ENCODE data around the gene USP32.
"Not testable (repeated sequence)": the region's sequence is repeated elsewhere in the genome, so short reads cannot be mapped to it uniquely, and the experiment has no call there.

USP32 gene

DNA sequence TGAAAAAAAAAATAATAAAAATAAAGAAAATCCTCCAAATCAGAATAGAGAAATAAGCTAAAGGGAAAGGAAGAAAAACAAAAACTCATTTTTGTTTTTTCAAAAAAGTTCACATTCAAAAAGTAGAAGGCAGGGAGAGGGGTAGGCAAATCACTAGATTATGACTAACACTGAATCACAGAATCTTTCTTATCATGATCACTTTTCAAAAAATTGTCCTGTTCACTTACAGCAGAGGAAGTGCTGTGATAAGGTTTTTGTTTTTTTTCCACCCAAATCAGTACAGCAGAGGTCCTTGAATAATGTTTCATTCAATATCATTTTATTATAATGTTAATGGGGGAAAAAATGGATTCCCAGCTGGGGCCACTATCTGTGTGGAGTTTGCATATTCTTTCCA, 135.8 kb downstream of the USP32 start:
- no peak for DNase-seq (ENCODE audit: low read depth)
- no peak overlapping the region for H3K4me3 ChIP-seq (ENCODE audit: low read depth, low read length)

DNA sequence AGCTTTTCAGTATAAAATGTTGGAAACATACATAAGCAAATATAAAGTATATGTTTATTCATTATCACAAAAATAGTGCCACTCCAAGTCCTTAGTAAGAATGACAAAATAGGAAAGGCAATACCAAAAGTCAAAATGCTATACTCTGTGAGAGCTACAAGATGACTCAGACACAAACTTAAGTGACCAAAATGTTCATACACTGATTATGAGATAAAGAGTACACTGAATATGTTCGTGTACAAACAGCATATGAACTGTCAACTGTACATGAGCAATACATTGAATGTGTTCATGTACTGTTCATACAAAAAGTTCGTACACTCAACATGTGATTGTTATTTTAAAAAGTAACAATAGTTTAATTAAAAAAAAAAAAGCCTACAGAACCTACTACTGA, 138.9 kb downstream of the USP32 start:
- DNase-seq (ENCODE audit: low read depth), result no peak
- no peak overlapping the region for H3K4me3 ChIP-seq (ENCODE audit: low read depth, low read length)

DNA sequence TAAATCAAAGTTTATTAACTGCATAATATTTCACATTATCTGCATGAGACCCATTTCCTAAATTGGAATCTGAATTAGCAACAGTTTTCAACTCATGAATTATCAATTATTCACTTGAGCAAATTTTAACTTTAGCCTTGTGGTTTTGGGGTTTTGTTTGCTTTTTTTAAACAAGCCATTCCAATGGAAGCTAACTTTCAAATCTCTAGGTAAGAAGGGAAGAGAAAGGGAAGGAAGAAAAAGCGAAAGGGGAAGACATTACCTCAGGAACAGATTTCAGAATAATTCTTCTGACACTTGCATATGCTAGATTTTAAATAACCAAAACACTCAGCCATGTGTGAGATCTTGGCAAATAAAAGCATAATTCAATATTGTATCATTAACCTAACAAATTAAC, 139.5 kb downstream of the USP32 start:
- DNase-seq (ENCODE audit: low read depth), result no peak

DNA sequence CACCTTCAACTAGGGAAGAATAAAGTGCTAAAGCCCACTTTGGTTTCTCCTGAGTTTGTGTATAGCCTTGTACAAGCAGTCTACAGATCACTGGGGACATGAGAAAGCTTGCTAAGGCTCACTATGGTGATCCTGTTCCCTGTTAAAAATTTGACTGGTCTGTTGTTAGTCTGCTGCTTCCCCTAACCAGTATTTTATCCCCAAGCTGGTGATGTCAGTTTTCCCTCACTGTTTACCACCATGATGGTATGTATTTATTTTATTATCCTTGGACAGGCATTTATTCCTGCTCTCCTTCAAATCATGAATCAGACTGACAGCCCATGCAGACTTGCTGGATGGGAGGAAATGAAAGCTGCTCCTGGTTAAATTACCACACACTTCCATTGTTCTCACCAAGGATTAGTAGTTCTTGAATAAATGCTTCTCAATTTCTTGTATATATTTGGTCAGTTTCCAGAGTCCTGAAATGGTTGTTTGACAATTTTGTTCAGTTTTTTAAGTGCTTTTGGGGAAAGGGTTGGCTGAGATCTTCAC, 142.6 kb downstream of the USP32 start:
- no peak for DNase-seq (ENCODE audit: low read depth)

More for the DNA sequence above, 139.5 kb downstream of the USP32 start:
- H3K4me3 ChIP-seq (ENCODE audit: low read depth, low read length), result no peak overlapping the region

DNA sequence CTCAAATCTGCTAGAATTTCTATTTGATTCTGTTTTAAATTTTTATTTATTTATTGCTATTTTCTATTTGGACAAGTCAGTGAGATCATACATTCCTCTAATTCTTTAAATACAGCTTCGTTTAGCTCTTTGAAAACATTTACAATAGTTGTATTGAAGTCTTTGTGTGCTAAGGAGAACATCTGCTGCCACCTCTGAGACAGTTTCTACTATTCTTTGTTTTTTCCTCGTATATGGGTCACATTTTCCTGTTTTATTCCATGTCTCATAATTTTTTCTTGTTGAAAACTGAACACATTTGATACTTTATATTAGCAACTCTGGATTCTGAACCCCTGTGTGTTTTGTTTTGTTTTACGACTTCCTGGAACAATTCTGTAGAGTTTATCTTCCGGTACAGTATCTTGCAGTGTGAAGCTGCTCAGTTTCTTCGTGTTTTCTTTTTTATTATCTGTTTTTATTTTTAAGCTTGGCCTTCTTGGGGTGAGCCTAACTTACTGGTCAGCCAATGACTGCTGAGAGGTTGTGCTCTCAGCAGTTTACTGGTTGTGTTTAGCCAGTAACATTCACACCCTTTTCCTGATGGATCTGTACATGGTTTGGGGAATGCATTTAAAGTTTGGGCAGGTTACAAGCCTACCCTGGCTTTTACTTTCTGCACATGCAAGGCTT, 143.2 kb downstream of the USP32 start:
- DNase-seq (ENCODE audit: low read depth), result no peak
- no peak overlapping the region for H3K4me3 ChIP-seq (ENCODE audit: low read depth, low read length)

More for the DNA sequence above, 142.6 kb downstream of the USP32 start:
- H3K4me3 ChIP-seq (ENCODE audit: low read depth, low read length), result no peak overlapping the region

DNA sequence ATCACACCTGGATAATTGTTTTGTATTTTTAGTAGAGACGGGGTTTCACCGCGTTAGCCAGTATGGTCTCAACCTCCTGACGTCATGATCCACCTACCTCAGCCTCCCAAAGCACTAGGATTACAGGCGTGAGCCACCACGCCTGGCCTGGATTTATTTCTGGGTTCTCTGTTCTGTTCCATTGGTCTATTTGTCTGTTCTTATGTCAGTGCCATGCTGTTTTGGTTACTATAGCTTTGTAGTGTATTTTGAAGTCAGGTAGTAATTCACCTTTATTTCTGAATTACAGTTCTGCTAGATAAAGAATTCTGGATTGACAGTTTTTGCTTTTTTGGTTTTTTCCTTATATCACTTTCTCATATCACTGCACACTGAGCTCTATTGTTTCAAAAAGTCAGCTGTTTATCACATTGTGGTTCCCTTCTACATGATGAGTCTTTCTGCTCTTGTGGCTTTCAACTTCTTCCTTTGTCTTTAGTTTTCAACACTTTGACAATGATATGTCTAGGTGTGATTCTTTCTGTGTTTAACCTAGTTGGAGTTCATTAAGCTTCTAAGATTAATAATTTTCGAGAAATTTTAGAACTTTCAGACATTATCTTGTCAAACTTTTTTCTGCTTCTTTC, 144.0 kb downstream of the USP32 start:
- H3K4me3 ChIP-seq (ENCODE audit: low read depth, low read length), result no peak overlapping the region
- DNase-seq (ENCODE audit: low read depth), result no peak

DNA sequence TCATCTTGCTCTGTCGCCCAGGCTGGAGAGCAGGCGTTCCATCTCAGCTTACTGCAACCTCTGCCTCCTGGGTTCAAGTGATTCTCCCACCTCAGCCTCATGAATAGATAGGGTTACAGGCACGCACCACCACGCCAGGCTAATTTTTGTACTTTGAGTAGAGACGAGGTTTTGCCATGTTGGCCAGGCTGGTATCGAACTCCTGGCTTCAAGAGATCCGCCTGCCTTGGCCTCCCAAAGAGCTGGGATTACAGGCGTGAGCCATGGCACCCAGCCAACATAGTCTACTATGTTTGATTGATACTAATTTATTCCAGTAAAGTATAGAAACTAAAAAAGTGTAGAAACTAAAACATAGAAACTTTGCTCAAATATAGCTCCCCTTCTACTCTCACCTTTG, 147.3 kb downstream of the USP32 start:
- no peak overlapping the region for H3K4me3 ChIP-seq (ENCODE audit: low read depth, low read length)
- no peak for DNase-seq (ENCODE audit: low read depth)

DNA sequence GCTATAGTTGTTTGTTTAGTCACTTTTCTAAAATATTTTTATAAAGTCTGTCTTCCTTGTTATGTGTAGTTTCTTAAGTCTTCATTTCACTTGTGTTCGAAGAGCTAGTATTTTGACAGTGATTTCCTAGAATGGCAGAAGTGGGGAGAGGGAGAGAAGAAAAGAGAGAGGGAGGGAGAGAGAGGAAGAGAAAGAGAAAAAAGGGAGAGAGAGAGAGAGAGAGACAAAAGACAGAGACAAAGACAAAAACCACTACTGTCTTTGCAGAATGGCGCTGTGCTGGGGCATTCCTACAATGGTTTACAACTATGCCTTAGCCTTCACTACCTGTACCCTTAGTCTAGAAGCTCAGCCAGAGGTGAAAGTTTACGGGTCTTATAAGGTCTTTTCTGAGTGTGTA, 151.6 kb downstream of the USP32 start:
- DNase-seq (ENCODE audit: low read depth), result no peak
- no peak overlapping the region for H3K4me3 ChIP-seq (ENCODE audit: low read depth, low read length)

DNA sequence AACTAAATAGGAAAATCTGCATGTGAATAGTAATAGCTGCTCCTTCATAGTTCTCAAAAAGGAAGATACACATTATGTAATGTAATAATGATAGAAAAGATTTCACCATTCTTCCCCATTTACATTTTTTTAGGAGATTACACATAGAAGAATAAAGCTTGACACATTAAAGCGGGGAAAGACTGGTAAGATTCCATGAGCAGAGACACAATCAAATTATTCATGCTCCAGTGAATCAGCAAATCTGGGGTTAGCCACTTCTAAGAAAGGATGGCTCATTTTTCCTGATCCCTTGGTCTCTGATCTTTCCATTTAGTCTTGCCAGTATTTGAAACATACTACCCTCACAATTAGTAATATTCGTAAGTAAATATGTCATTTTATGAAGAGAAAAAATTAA, 160.2 kb downstream of the USP32 start:
- no peak overlapping the region for H3K4me3 ChIP-seq (ENCODE audit: low read depth, low read length)
- DNase-seq (ENCODE audit: low read depth), result no peak

DNA sequence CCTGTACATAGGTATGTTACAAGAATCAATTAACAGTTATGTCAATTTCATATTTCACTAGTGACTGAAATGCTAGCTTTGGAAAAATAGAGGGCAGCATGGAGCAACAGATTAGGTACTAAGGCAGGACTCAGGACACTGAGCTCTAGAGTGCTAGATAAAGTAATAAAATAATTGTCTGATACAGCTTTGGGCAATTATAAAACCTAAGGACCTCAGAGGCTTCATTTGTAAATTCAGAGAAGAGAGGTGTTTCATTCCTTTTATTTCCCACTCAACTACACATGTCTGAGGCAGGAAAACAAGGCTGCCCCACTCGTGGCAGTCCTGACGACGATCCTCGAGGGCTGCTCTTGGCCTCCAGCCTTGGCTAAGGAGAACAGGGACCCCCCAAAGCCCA, 160.7 kb downstream of the USP32 start:
- no peak overlapping the region for H3K4me3 ChIP-seq (ENCODE audit: low read depth, low read length)
- no peak for DNase-seq (ENCODE audit: low read depth)

DNA sequence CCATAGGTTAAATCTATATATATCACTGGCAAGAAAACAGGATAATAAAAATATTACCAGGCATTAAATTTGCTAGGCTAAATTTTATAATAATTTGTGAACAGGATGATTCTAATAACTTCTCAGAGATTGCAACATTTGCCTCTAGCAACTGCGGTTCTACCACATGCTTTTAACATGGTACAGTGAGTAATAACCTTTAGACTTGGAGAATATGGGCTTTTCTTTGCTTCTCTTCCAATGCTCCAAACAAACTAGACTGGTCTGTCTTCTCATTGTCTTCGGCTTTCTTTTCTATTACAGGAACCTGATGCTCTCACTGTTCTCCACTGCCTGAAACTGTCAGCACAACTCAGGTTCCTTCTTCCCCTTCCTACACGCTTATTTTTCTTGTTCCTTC, 161.6 kb downstream of the USP32 start:
- H3K4me3 ChIP-seq (ENCODE audit: low read depth, low read length), result no peak overlapping the region
- no peak for DNase-seq (ENCODE audit: low read depth)

DNA sequence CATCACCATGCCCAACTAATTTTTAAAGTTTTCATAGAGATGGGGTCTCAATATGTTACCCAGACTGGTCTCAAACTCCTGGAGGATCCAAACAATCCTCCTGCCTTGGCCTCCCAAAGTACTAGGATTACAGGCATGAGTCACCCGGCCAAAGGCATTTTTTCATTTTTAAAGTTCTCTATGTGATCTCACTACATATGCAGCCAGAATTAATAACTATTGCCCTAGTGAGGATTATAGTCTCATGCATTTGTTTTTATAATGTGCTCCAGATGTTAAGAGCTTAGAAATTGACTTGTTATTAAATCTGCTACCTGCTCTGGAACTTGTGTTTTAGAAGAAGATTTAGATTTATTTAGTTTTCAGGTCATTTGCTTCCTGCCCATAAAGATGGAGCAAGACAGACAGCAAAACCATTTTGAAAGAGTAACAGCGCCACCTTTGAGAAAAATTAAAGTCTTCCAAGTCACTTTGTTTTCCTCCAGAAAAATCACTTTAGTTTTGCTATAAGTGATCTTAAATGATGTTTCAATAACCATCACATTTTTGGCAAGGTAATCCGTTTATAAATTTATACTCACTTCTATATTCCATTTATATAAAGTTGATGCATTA, 162.6 kb downstream of the USP32 start:
- DNase-seq (ENCODE audit: low read depth), result no peak

DNA sequence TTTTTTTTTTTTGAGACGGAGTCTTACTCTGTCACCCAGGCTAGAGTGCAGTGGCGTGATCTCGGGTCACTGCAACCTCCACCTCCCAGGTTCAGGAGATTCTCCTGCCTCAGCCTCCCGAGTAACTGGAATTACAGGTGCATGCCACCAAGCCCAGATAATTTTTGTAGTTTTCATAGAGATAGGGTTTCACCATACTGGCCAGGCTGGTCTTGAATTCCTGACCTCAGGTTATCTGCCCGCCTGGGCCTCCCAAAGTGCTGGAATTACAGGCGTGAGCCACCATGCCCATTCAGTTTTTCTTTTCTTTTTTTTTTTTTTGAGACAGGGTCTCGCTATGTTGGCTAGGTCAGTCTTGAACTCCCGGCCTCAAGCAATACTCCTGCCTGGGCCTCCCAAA, 164.7 kb downstream of the USP32 start:
- H3K4me3 ChIP-seq (ENCODE audit: low read depth, low read length); DNase-seq (ENCODE audit: low read depth): not testable (repeated sequence)

More for the DNA sequence above, 162.6 kb downstream of the USP32 start:
- no peak overlapping the region for H3K4me3 ChIP-seq (ENCODE audit: low read depth, low read length)

DNA sequence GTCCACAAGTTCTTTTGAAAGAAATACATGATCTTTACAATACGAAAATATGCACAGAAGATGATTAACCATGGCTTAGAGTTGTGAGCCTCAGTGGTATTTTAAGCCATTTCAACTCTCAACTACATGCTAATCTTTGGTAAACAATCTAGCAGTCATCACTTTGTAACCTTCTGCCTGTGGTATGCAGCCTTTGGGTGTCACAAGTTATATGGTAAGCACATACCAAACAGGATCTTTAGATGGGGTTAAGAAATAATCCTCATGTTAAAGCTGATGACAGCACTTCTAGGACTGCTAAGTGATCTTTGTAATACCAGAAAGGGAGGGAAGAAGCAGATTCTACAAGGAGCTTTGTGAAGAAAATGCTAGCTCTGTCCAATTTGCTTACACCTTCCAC, 167.9 kb downstream of the USP32 start:
- no peak for DNase-seq (ENCODE audit: low read depth)
- no peak overlapping the region for H3K4me3 ChIP-seq (ENCODE audit: low read depth, low read length)

DNA sequence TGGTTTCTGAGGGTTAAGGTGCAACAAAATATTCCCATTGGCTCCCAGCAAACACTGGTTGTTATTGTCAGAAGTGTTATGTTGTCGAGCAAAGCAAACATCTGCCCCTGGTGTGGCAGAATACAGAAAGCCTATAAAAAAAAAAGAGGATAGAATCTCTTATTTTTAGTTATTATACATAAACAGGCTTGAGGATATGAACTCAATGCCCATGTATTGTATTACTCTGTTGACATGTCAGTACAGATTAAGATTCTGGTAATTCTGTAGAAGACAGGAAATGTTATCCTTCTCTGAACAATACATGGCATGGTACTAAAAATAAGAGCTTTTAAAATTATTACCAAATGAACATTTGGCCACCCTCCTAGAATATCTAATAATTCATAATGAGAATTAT, 168.5 kb downstream of the USP32 start:
- H3K4me3 ChIP-seq (ENCODE audit: low read depth, low read length), result no peak overlapping the region
- DNase-seq (ENCODE audit: low read depth), result no peak

DNA sequence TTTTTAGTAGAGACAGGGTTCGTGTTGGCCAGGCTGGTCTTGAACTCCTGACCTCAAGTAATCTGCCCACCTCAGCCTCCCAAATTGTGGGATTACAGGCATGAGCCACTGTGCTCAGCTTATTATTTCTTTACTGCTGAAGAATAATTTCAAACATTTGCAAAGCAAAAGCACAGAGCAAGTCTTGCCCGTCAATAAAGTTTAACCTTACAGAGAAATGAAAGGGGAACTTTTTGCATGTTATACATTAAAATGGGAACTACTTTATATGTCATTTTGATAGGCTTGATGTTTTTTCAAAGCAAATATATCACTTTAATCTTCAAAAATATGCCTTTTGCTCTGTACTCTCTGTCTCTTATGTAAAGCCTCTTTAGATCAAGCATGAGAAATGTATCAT, 173.2 kb downstream of the USP32 start:
- not testable (repeated sequence) for DNase-seq (ENCODE audit: low read depth); H3K4me3 ChIP-seq (ENCODE audit: low read depth, low read length)

DNA sequence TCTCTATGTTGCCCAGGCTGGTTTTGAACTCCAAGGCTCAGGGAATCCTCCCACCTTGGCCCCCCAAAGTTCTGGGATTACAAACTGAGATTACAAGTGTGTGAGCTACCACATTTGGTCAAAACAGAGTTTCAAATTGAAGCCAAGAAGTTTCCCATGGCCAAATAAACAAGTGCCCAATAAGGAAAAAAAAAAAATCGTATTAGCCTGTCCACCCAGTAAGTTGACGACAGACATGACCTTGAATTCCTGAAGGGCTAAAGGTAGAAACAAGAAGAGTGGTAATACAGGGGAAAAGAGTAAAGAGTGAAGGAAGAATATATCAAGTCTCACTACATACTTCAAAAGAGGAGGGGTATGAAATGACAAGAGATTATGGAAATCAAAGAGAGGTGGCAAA, 176.0 kb downstream of the USP32 start:
- H3K4me3 ChIP-seq (ENCODE audit: low read depth, low read length); DNase-seq (ENCODE audit: low read depth): not testable (repeated sequence)

DNA sequence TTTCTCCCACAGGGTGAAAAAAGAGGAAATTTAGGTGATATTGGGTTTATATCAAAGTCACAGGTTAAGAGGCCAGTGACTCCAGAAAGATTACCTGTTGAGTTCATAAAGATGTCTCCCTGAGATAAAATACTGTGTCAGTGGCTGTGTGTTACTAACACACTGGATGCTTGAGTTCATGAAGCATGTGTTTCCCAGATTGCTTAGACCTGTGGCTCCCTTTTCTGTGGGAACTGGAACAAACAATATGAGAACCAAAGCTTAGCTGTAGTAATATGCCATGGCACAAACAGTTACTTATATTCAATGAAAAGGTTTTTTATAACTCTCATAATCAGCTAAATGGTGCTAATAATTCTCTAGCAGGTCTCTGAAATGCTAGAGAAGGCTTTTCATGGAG, 180.7 kb downstream of the USP32 start:
- not testable (repeated sequence) for H3K4me3 ChIP-seq (ENCODE audit: low read depth, low read length); DNase-seq (ENCODE audit: low read depth)

DNA sequence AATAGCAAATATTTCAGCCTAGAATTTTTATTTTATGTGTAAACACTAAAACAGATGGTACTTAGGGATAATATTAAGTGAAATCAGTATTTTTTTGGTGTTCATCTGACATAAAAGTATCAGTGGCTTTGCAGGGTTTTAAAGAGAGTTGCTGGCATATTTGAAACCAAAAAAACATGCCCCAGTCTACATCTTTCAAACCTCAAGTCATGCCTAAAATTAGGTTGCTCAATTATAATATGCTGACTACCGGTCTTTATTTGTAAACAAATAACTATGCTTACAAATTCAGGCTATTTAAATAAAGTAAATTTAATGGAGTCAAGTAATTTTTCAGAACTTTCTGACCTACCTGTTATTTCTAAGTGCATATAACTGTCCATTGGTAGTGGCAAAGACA, 183.6 kb downstream of the USP32 start:
- DNase-seq (ENCODE audit: low read depth); H3K4me3 ChIP-seq (ENCODE audit: low read depth, low read length): not testable (repeated sequence)

DNA sequence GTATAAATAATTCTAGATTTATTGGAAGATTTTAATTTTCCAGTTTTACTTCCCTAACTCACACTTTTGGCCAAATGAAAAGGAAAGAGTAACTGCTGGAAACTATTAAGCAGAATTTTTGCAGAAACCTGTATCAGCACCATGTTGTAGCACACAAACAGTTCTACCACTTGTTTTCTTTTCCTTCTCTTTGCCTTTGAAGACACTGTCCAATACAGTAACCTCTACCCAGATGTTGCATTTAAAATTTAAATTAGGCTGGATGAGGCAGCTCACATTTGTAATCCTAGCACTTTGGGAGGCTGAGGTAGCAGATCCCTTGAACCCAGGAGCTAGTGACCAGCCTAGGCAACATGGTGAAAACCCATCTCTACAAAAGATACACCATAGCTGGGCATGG, 186.2 kb downstream of the USP32 start:
- H3K4me3 ChIP-seq (ENCODE audit: low read depth, low read length); DNase-seq (ENCODE audit: low read depth): not testable (repeated sequence)

DNA sequence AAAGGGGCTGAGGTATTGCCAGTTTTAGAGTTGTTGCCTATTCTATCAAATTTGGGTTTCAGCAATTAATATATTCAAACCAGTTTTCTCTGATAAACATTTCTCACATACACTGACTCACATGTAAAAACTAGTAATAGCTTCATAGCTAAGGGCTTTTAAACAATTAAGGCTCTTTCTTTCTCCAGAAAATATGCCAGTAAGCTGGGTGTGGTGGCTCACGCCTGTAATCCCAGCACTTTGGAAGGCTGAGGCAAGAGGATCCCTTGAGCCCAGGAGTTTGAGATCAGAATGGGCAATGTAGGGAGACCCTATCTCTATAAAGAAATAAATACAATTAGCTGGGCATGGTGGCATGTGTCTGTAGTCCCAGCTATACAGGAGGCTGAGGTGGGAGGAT, 193.3 kb downstream of the USP32 start:
- not testable (repeated sequence) for H3K4me3 ChIP-seq (ENCODE audit: low read depth, low read length)

More for the DNA sequence above, 193.3 kb downstream of the USP32 start:
- DNase-seq (ENCODE audit: low read depth), result not testable (repeated sequence)

Data from skeletal muscle cell (primary cell).